CD4-positive, alpha-beta T cell (primary cell): ENCODE results near the gene CD70. TPM values are rescaled to one million over a fixed set of nuclear protein-coding genes. Genes with fewer than 3 reads are reported as not detected.
A peak's percentile ranks its signal among the peaks of the same experiment; 100 is the strongest.
"Not testable (repeated sequence)": the region's sequence is repeated elsewhere in the genome, so short reads cannot be mapped to it uniquely, and the experiment has no call there.

Experiments
- ATAC-seq: fragments of 200-7000 bp; cut with Tn5 transposase; one replicate; pipeline ENCODE4 v1.10.0; 2022; ENCODE audit warnings: mild to moderate bottlenecking; ENCODE audit not compliant: poor library complexity
- CTCF ChIA-PET: fragments of 350-600 bp; sonication (Branson Sonifier 250); formaldehyde crosslinking; loops from one replicate; lab custom pipeline; 2021; ENCODE audit warnings: antibody characterized with exemption, inconsistent platforms; lab: Charles Lee
- POLR2A ChIA-PET: fragments of 350-600 bp; sonication (Branson Sonifier 250); formaldehyde crosslinking; loops from one replicate; lab custom pipeline; 2021; ENCODE audit warnings: antibody characterized with exemption, inconsistent platforms; lab: Charles Lee
- DNase-seq, 14 experiments: peaks; one replicate each; pipeline ENCODE4 v3.0.0-alpha.2; 2013 to 2020; ENCODE audit warnings: mixed read lengths in 2 of 14
- H3K27ac ChIP-seq, 2 donors: one replicate each; pipeline versions ENCODE4 v1.5.1 to v1.7.0; 2013; ENCODE audit warnings: low read length in 2 of 2, low read depth in 1 of 2, mild to moderate bottlenecking in 1 of 2
- H3K27me3 ChIP-seq, 2 experiments: 1 replicate in 1 of 2; 2 replicates in 1 of 2; pipeline versions ENCODE4 v1.6.1 to v1.7.0; 2013; ENCODE audit warnings: low read length in 2 of 2, control low read depth in 1 of 2, mild to moderate bottlenecking in 1 of 2, moderate library complexity in 1 of 2; ENCODE audit not compliant: insufficient read depth in 2 of 2, control insufficient read depth in 1 of 2
- H3K36me3 ChIP-seq: one replicate; pipeline ENCODE4 v1.6.1; 2013; ENCODE audit warnings: low read length, control low read depth; ENCODE audit not compliant: insufficient read depth
- H3K4me1 ChIP-seq: one replicate; pipeline ENCODE4 v1.6.1; 2013; ENCODE audit warnings: low read length, control low read depth; ENCODE audit not compliant: insufficient read depth
- H3K4me3 ChIP-seq: one replicate; pipeline ENCODE4 v1.5.1; 2013; ENCODE audit warnings: mild to moderate bottlenecking, low read length, moderate library complexity
- H3K9me3 ChIP-seq, 2 experiments: 1 replicate in 1 of 2; 2 replicates in 1 of 2; pipeline versions ENCODE4 v1.6.1 to v1.7.0; 2013; ENCODE audit warnings: low read length in 2 of 2, mild to moderate bottlenecking in 2 of 2, control low read depth in 1 of 2, moderate library complexity in 1 of 2; ENCODE audit not compliant: control insufficient read depth in 1 of 2, insufficient read depth in 1 of 2
- H3K27ac Mint-ChIP-seq: one replicate; pipeline ENCODE4 v1.8.0; 2020; ENCODE audit warnings: mixed read lengths
- H3K27me3 Mint-ChIP-seq: one replicate; pipeline ENCODE4 v1.8.0; 2021; ENCODE audit warnings: mixed read lengths
- H3K36me3 Mint-ChIP-seq: one replicate; pipeline ENCODE4 v1.8.0; 2021; ENCODE audit warnings: low read depth, mixed read lengths
- H3K4me1 Mint-ChIP-seq: one replicate; pipeline ENCODE4 v1.8.0; 2021; ENCODE audit warnings: low read depth, mixed read lengths
- H3K4me3 Mint-ChIP-seq: one replicate; pipeline ENCODE4 v1.8.0; 2020; ENCODE audit warnings: mild to moderate bottlenecking, mixed read lengths
- H3K9me3 Mint-ChIP-seq: one replicate; pipeline ENCODE4 v1.8.0; 2020; ENCODE audit warnings: mixed read lengths
- CTCF ChIP-seq: fragments of 200-600 bp; IDR thresholded peaks from one replicate; pipeline ENCODE4 v1.8.0; 2022; ENCODE audit warnings: antibody characterized with exemption, mild to moderate bottlenecking
- intact Hi-C, 2 experiments: fragments of 100-400 bp; cut with DNase I in 1 of 2; cut with micrococcal nuclease in 1 of 2; formaldehyde crosslinking; loops; one replicate each; pipeline versions ENCODE4 v1.15.1 to v1.9.0; 2023 to 2025; cut with DNase I, micrococcal nuclease
- total RNA-seq, 174 experiments: library from RNA in 2 of 174; stranded (reverse) in 2 of 174; gene quantifications; one replicate each; pipeline ENCODE4 v1.2.3 and lab custom pipeline; 2021 to 2026

CD70 gene
- total RNA-seq, 2 experiments from 2014 or later, result not detected

- Mint-ChIP-seq H3K9me3 (peaks cover 6% of the 10 kb centered on the region), H3K4me3 (no peak overlapping the region), H3K27me3 (peaks cover 43% of the 10 kb centered on the region), H3K36me3 (no peaks in the 10 kb centered on the region), H3K27ac (no peak overlapping the region), H3K4me1 (no peaks in the 10 kb centered on the region)
- DNase-seq (no peak), ATAC-seq (no peak)
- TF ChIP-seq CTCF, result no peak
- Histone ChIP-seq H3K4me1 (no peaks in the 10 kb centered on the region), H3K4me3 (no peak overlapping the region), H3K9me3 (peaks cover 9% of the 10 kb centered on the region in 2 experiments), H3K27ac (no peak overlapping the region), H3K27me3 (peaks cover 14 to 23% of the 10 kb centered on the region in 2 experiments), H3K36me3 (no peaks in the 10 kb centered on the region)
- ChIA-PET CTCF (no interaction called here), POLR2A (no interaction called here)
- intact Hi-C loops, result no loop called here
These were observed 22.9 kb downstream of the CD70 start for GRCh38 chr19:6568010-6568526.

- H3K27ac Mint-ChIP-seq, H3K4me1 Mint-ChIP-seq, POLR2A ChIA-PET, H3K36me3 ChIP-seq, H3K36me3 Mint-ChIP-seq, ATAC-seq, H3K9me3 Mint-ChIP-seq, DNase-seq, CTCF ChIA-PET, H3K27ac ChIP-seq, H3K4me1 ChIP-seq, intact Hi-C loops, H3K9me3 ChIP-seq, H3K4me3 ChIP-seq, H3K4me3 Mint-ChIP-seq: not testable (repeated sequence)
- peaks cover 43% of the 10 kb centered on the region for H3K27me3 Mint-ChIP-seq
- H3K27me3 ChIP-seq, result peaks cover 7 to 14% of the 10 kb centered on the region in 2 experiments
These were observed 24.2 kb downstream of the CD70 start for GRCh38 chr19:6566727-6567126.

DNA sequence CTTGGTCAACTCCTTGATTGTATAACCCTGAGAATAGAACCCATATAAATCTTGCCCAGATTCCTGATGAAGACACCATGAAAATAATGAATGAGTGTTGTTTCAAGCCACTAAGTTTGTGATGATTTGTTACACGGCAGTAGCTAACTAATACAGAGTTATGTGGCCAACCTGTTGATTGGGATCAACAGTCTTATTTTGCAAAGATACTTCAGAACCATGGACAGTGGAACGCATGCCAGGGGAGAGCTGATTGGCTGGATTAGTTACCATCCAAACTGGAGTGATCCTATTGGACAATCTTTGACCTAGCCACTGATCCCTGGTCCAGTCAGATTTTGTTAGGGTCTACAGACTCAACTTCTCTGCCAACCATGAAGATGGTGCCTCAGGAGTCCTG lies 26.6 kb downstream of the CD70 start:
- Histone ChIP-seq H3K27me3 (peaks cover 0 to 4% of the 10 kb centered on the region in 2 experiments), H3K4me1 (no peaks in the 10 kb centered on the region), H3K27ac (no peak overlapping the region), H3K36me3 (no peaks in the 10 kb centered on the region), H3K4me3 (no peak overlapping the region), H3K9me3 (peaks cover 0 to 5% of the 10 kb centered on the region in 2 experiments)
- ATAC-seq (no peak), DNase-seq (peak in 3 of 14 experiments; percentile 19 to 37 (median 35))
- intact Hi-C loops, result no loop called here
- Mint-ChIP-seq H3K4me3 (no peak overlapping the region), H3K27ac (no peak overlapping the region), H3K4me1 (no peaks in the 10 kb centered on the region), H3K36me3 (no peaks in the 10 kb centered on the region), H3K27me3 (peaks cover 28% of the 10 kb centered on the region), H3K9me3 (peaks cover 6% of the 10 kb centered on the region)
- no peak for TF ChIP-seq CTCF
- ChIA-PET CTCF (no interaction called here), POLR2A (no interaction called here)

DNA sequence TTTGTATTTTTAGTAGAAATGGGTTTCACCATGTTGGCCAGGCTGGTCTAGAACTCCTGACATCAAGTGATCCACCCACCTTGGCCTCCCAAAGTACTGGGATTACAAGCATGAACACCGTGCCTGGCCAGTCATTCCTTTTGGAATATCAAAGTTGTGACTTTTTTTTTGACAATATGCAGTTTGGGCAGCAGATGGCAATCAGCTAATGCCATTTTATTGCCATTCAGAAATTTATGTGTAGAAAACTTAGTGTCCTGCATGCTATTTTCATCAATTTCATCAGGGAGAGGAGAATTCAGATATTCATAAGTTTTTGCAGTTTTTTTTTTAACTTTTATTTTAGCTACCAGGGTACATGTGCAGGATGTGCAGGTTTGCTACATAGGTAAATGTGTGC lies 28.5 kb downstream of the CD70 start:
- H3K4me3 Mint-ChIP-seq, H3K4me1 ChIP-seq, H3K4me1 Mint-ChIP-seq, CTCF ChIA-PET, H3K9me3 Mint-ChIP-seq, H3K4me3 ChIP-seq, H3K9me3 ChIP-seq, H3K27ac Mint-ChIP-seq, H3K36me3 ChIP-seq, intact Hi-C loops, ATAC-seq, H3K36me3 Mint-ChIP-seq, POLR2A ChIA-PET, H3K27ac ChIP-seq, DNase-seq, H3K27me3 ChIP-seq: not testable (repeated sequence)
- peaks cover 18% of the 10 kb centered on the region for H3K27me3 Mint-ChIP-seq
